Middle frontal gyrus (tissue), 1 donor: ENCODE results near the gene HES4.

Experiments
- DNase-seq: peaks from one replicate; pipeline ENCODE4 v3.0.0-alpha.2; 2015; ENCODE audit warnings: low spot score; ENCODE audit errors: extremely low spot score

Gene HES4

DNA sequence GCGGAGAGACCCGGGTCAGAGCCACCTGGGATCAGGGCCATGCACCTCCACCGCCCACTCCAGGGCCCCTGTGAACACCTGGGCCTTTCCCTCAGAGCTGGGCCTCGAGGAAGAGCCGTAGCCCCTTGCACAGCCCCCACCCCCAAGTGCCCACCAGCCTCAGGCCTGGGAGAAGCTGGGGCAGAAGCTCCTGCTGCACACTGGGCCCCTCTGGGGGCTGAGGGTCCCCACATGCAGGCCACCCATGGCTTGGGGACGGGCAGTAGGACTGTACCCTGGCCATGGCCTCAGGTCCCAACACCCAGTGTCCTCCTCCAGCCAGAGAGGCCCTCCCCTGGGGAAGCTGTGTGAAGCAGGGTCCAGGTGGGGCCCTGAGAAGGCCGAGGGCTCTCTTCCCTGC is 47.3 kb downstream of the HES4 start:
- DNase-seq: no peak

- DNase-seq: no peak
These were observed 47.7 kb downstream of the HES4 start for GRCh38 chr1:952201-952600.

- no peak for DNase-seq
These were observed 48.5 kb downstream of the HES4 start for GRCh38 chr1:951364-951763.

GRCh38 chr1:950881-951280 is 49.0 kb downstream of the HES4 start:
- DNase-seq: no peak

DNA sequence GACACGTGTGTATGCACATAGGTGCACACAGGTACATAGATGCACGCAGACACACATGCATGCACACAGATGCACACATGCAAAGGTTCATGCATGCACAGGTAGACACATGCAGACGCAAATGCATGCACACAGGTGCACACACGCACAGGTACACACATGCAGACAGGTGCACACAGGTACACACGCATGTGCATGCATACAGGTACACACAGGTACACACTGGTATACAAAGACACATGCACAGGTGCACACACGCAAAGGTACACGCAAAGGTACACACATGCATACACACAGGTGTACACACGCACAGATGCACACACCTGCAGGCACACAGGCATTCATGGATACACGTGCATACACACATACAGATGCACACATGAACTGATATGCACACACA is 49.6 kb downstream of the HES4 start:
- DNase-seq: no peak
